Measurements from ENCODE around the gene KIF16B. TPM values are rescaled to one million over a fixed set of nuclear protein-coding genes. Genes with fewer than 3 reads are reported as not detected.
"Not testable (repeated sequence)": the region's sequence is repeated elsewhere in the genome, so short reads cannot be mapped to it uniquely, and the experiment has no call there.

KIF16B gene
- total RNA-seq, 1 experiment from 2014 or later = 4.6 TPM

DNA sequence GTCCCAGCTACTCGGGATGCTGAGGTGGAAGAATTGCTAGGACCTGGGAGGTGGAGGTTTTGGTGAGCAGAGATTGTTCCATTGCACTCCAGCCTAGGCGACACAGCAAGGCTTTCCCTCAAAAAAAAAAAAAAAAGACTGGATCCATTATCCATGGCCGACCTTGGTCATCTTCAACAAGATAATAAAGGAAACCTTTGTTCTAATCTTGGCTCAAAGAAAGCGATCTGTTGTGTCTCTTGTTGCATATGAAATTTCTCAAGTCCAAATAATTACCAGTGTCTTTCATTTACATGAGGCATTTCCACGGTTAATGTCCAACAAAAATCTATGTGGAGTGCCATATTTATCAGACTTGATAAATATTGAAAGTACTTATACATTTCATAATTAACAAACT lies 23.7 kb upstream of the KIF16B start:
- CTCF ChIA-PET = no interaction called here
- BruUV-seq (replicated peaks) = no TSS peak
- Histone ChIP-seq H3K9me3 (ENCODE audit: low read depth, low read length, poor library complexity, severe bottlenecking) (no peaks in the 10 kb centered on the region), H3K27ac (ENCODE audit: low read depth, low read length, poor library complexity, severe bottlenecking) (no peak overlapping the region), H3K4me3 (ENCODE audit: low read depth, low read length, poor library complexity, severe bottlenecking) (no peak overlapping the region), H3K36me3 (ENCODE audit: insufficient read depth, low read length, poor library complexity, severe bottlenecking) (no peaks in the 10 kb centered on the region), H3K4me1 (ENCODE audit: insufficient read depth, low read length, poor library complexity, severe bottlenecking) (no peaks in the 10 kb centered on the region), H3K27me3 (replicated peaks; ENCODE audit: insufficient read depth, low read depth, low read length, poor library complexity) (peaks cover 35% of the 10 kb centered on the region)
- TF ChIP-seq CTCF (conservative IDR thresholded peaks at IDR 0.05; ENCODE audit: low read depth, low read length) = no peak
- TF ChIP-seq EZH2 (IDR thresholded peaks at IDR 0.05; ENCODE audit: borderline replicate concordance, low read depth, low read length, poor library complexity, severe bottlenecking) = no peak
- intact Hi-C loops (cut with micrococcal nuclease; ENCODE audit: unreplicated experiment) = no loop called here
- POLR2A ChIA-PET (ENCODE audit: low non-redundant PET) = no interaction called here
- no peak for DNase-seq (ENCODE audit: low spot score)

GRCh38 chr20:16596404-16596803 lies 23.2 kb upstream of the KIF16B start:
- intact Hi-C loops (cut with micrococcal nuclease; ENCODE audit: unreplicated experiment); POLR2A ChIA-PET (ENCODE audit: low non-redundant PET); BruUV-seq (replicated peaks); DNase-seq (ENCODE audit: low spot score); H3K27ac ChIP-seq (ENCODE audit: low read depth, low read length, poor library complexity, severe bottlenecking); H3K4me1 ChIP-seq (ENCODE audit: insufficient read depth, low read length, poor library complexity, severe bottlenecking); H3K36me3 ChIP-seq (ENCODE audit: insufficient read depth, low read length, poor library complexity, severe bottlenecking); CTCF ChIA-PET; H3K4me3 ChIP-seq (ENCODE audit: low read depth, low read length, poor library complexity, severe bottlenecking); H3K9me3 ChIP-seq (ENCODE audit: low read depth, low read length, poor library complexity, severe bottlenecking): not testable (repeated sequence)
- H3K27me3 ChIP-seq (replicated peaks; ENCODE audit: insufficient read depth, low read depth, low read length, poor library complexity) = peaks cover 39% of the 10 kb centered on the region

DNA sequence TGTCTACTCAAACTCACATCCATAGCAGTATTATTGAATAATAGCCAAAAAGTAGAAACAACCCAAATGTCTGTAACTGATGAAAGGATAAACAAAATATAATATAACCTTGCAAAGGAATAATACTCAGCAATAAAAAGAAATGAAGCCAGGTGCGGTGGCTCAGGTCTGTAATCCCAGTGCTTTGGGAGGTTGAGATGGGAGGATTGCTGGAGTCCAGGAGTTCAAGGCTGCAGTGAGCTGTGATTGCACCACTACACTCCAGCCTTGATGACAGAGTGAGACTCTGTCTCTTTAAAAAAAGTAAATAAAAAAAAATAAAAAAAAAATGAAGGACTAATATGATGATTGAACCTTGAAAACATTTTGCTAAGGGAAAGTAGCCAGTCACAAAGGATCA lies 22.1 kb upstream of the KIF16B start:
- Histone ChIP-seq H3K36me3 (ENCODE audit: insufficient read depth, low read length, poor library complexity, severe bottlenecking) (no peaks in the 10 kb centered on the region), H3K27ac (ENCODE audit: low read depth, low read length, poor library complexity, severe bottlenecking) (no peak overlapping the region), H3K4me3 (ENCODE audit: low read depth, low read length, poor library complexity, severe bottlenecking) (no peak overlapping the region), H3K4me1 (ENCODE audit: insufficient read depth, low read length, poor library complexity, severe bottlenecking) (no peaks in the 10 kb centered on the region), H3K9me3 (ENCODE audit: low read depth, low read length, poor library complexity, severe bottlenecking) (no peaks in the 10 kb centered on the region), H3K27me3 (replicated peaks; ENCODE audit: insufficient read depth, low read depth, low read length, poor library complexity) (peaks cover 32% of the 10 kb centered on the region)
- POLR2A ChIA-PET (ENCODE audit: low non-redundant PET) = no interaction called here
- TF ChIP-seq CTCF (conservative IDR thresholded peaks at IDR 0.05; ENCODE audit: low read depth, low read length) (no peak), EZH2 (IDR thresholded peaks at IDR 0.05; ENCODE audit: borderline replicate concordance, low read depth, low read length, poor library complexity, severe bottlenecking) (no peak)
- intact Hi-C loops (cut with micrococcal nuclease; ENCODE audit: unreplicated experiment) = no loop called here
- no TSS peak for BruUV-seq (replicated peaks)
- CTCF ChIA-PET = no interaction called here
- no peak for DNase-seq (ENCODE audit: low spot score)

DNA sequence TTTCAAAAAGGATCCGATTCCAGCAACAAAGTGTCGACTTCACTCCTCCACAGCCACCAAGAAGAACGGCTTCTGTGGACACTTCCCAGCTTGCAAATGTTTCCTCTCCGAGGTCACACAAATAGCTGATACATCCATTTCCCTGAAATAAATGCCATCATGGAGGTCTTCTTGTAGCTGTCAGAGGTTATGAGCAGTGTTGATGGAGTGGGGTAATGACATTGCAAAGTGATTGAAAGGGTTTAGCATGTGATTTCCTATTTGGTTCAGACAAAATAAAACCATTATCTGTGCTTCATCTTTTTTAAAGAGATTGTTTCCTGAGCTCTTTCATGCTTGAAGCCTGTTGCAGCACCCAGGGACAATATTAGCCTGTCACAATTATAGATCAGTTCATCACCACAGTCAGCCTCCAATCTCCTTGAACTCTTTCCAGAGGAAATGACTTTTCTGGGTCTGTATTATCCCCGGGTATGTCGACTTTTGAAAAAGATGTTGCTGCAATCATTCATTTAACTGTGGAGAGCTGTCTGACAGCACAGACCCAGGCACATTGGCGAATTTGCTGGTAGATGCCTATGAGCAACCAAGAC lies 16.9 kb upstream of the KIF16B start:
- H3K4me1 ChIP-seq (ENCODE audit: insufficient read depth, low read length, poor library complexity, severe bottlenecking) = no peaks in the 10 kb centered on the region
- no peak overlapping the region for H3K4me3 ChIP-seq (ENCODE audit: low read depth, low read length, poor library complexity, severe bottlenecking)
- BruUV-seq (replicated peaks) = no TSS peak
- no peaks in the 10 kb centered on the region for H3K36me3 ChIP-seq (ENCODE audit: insufficient read depth, low read length, poor library complexity, severe bottlenecking)
- no peaks in the 10 kb centered on the region for H3K9me3 ChIP-seq (ENCODE audit: low read depth, low read length, poor library complexity, severe bottlenecking)
- TF ChIP-seq EZH2 (IDR thresholded peaks at IDR 0.05; ENCODE audit: borderline replicate concordance, low read depth, low read length, poor library complexity, severe bottlenecking) (no peak), CTCF (conservative IDR thresholded peaks at IDR 0.05; ENCODE audit: low read depth, low read length) (no peak)
- intact Hi-C loops (cut with micrococcal nuclease; ENCODE audit: unreplicated experiment) = no loop called here
- no peak overlapping the region for H3K27ac ChIP-seq (ENCODE audit: low read depth, low read length, poor library complexity, severe bottlenecking)
- POLR2A ChIA-PET (ENCODE audit: low non-redundant PET) = no interaction called here
- H3K27me3 ChIP-seq (replicated peaks; ENCODE audit: insufficient read depth, low read depth, low read length, poor library complexity) = peaks cover 28% of the 10 kb centered on the region
- no peak for DNase-seq (ENCODE audit: low spot score)
- CTCF ChIA-PET = no interaction called here
